PC-3 (cell line): ENCODE results near the gene SPATA20. TPM values are rescaled to one million over a fixed set of nuclear protein-coding genes. Genes with fewer than 3 reads are reported as not detected.

Experiments
- ATAC-seq: fragments of 200-7000 bp; cut with Tn5 transposase; 2 replicates; pipeline ENCODE4 v1.9.1; 2020; ENCODE audit warnings: mild to moderate bottlenecking, moderate library complexity
- Bru-seq: library from RNA; stranded (reverse); fragments of 400-500 nt; gene quantifications from one replicate; lab custom pipeline; 2021; lab: Mats Ljungman, UMichigan
- BruChase-seq, 2 experiments: library from RNA; stranded (reverse); fragments of 400-500 nt; gene quantifications; one replicate each; lab custom pipeline; 2021; lab: Mats Ljungman, UMichigan
- BruUV-seq: library from RNA; stranded (reverse); fragments of 400-500 nt; replicated peaks from 2 replicates; lab custom pipeline; 2021; lab: Mats Ljungman, UMichigan
- CTCF ChIA-PET: fragments of 300-600 bp; sonication (Branson Sonifier 250); formaldehyde crosslinking; loops from one replicate; lab custom pipeline; 2022; ENCODE audit warnings: antibody characterized with exemption; lab: Charles Lee
- POLR2A ChIA-PET: fragments of 300-600 bp; sonication (Branson Sonifier 250); formaldehyde crosslinking; loops from one replicate; lab custom pipeline; 2022; ENCODE audit warnings: antibody characterized with exemption; ENCODE audit not compliant: unreplicated experiment; lab: Charles Lee
- DNase-seq: peaks from one replicate; pipeline ENCODE4 v3.0.0-alpha.2; 2015
- H2AFZ ChIP-seq: fragments of 300-600 bp; sonication (generic); 2 replicates; pipeline ENCODE4 v1.6.0; 2016; ENCODE audit warnings: antibody characterized with exemption, low read length
- H3F3A ChIP-seq: fragments of 300-600 bp; sonication (generic); one replicate; pipeline ENCODE4 v1.6.0; 2017; ENCODE audit warnings: antibody characterized with exemption, low read length, control low read depth, mild to moderate bottlenecking; ENCODE audit not compliant: unreplicated experiment
- H3K27ac ChIP-seq: fragments of 300-600 bp; sonication (generic); 2 replicates; pipeline ENCODE4 v1.5.1; 2016; ENCODE audit warnings: mild to moderate bottlenecking, low read length
- H3K27me3 ChIP-seq: fragments of 300-600 bp; sonication (generic); 2 replicates; pipeline ENCODE4 v1.6.1; 2016; ENCODE audit warnings: low read length, mixed read lengths
- H3K36me3 ChIP-seq: fragments of 300-600 bp; sonication (generic); 2 replicates; pipeline ENCODE4 v1.6.1; 2016; ENCODE audit warnings: low read depth, mixed run types, low read length, mixed read lengths
- H3K4me1 ChIP-seq: fragments of 300-600 bp; sonication (generic); 2 replicates; pipeline ENCODE4 v1.5.1; 2016; ENCODE audit warnings: low read length; ENCODE audit not compliant: insufficient read depth
- H3K4me2 ChIP-seq: fragments of 300-600 bp; sonication (generic); 2 replicates; pipeline ENCODE4 v1.6.0; 2016; ENCODE audit warnings: low read length
- H3K4me3 ChIP-seq: fragments of 300-600 bp; sonication (generic); 2 replicates; pipeline ENCODE4 v1.5.1; 2016; ENCODE audit warnings: mild to moderate bottlenecking, low read length, mixed read lengths
- H3K79me2 ChIP-seq: fragments of 300-600 bp; sonication (generic); 2 replicates; pipeline ENCODE4 v1.6.1; 2017; ENCODE audit warnings: low read length, mixed read lengths
- H3K9ac ChIP-seq: fragments of 300-600 bp; sonication (generic); 2 replicates; pipeline ENCODE4 v1.6.0; 2016; ENCODE audit warnings: mild to moderate bottlenecking, low read length
- H3K9me2 ChIP-seq: fragments of 300-600 bp; sonication (generic); replicated peaks from 2 replicates; pipeline ENCODE4 v1.6.1; 2016; ENCODE audit warnings: mixed run types, low read length, mixed read lengths
- H3K9me3 ChIP-seq: fragments of 300-600 bp; sonication (generic); 2 replicates; pipeline ENCODE4 v1.6.1; 2016; ENCODE audit warnings: low read length, mixed read lengths
- H4K20me1 ChIP-seq: fragments of 300-600 bp; sonication (generic); 2 replicates; pipeline ENCODE4 v1.6.1; 2016; ENCODE audit warnings: low read length, mixed read lengths
- CTCF ChIP-seq: fragments of 300-600 bp; sonication (generic); conservative IDR thresholded peaks from 2 replicates; pipeline ENCODE4 v1.5.1; 2017; ENCODE audit warnings: antibody characterized with exemption, low read depth, mild to moderate bottlenecking, low read length
- EZH2 ChIP-seq: fragments of 300-600 bp; sonication (generic); IDR thresholded peaks from one replicate; pipeline ENCODE4 v1.6.1; 2017; ENCODE audit warnings: antibody characterized with exemption, mild to moderate bottlenecking, low read length; ENCODE audit not compliant: unreplicated experiment
- EZH2phosphoT487 ChIP-seq: fragments of 300-600 bp; sonication (generic); IDR thresholded peaks from 2 replicates; pipeline ENCODE4 v1.6.1; 2018; ENCODE audit warnings: mild to moderate bottlenecking, antibody characterized with exemption, low read length, borderline replicate concordance
- intact Hi-C: fragments of 100-400 bp; cut with micrococcal nuclease; formaldehyde crosslinking; loops from 2 replicates; pipeline ENCODE4 v1.9.0; 2023
- long read RNA-seq: library from polyadenylated mRNA; unstranded; transcript quantifications from one replicate; pipeline ENCODE4 v2.0.0, GENCODE V29; 2021; ENCODE audit not compliant: unreplicated experiment
- total RNA-seq: library from RNA; depleted of rRNA; stranded (reverse); fragments of >200 nt; gene quantifications from 2 replicates; pipeline ENCODE4 v1.2.3, GENCODE V29; 2014; rRNA removed

SPATA20 gene
- total RNA-seq (104 and 115 TPM in 2 replicates), Bru-seq, nascent RNA (percentile 78 among the genes with signal in this experiment), BruChase-seq, experiment 1, labeled RNA remaining after a 6-hour chase (percentile 89 among the genes with signal in this experiment), BruChase-seq, experiment 2, labeled RNA remaining after a 2-hour chase (percentile 81 among the genes with signal in this experiment)
- long read RNA-seq, transcript SPATA20-201 (17 exons, 2,719 nt): minor isoform, 55 of 392 reads
- long read RNA-seq, transcript SPATA20-202 (16 exons, 2,634 nt): minor isoform, 11 of 392 reads
- long read RNA-seq, transcript SPATA20-205 (17 exons, 2,734 nt): major isoform, 105 of 392 reads
- long read RNA-seq, partial matches to known transcripts: 107 of 392 reads
- long read RNA-seq, other reads (novel, unspliced or antisense): 114 of 392 reads

- Histone ChIP-seq H3F3A (no peaks in the 10 kb centered on the region), H3K4me1 (peaks cover 28% of the 10 kb centered on the region), H2AFZ (peak within 1 kb of the TSS; percentile 69), H3K9me3 (no peaks in the 10 kb centered on the region), H3K4me3 (peak within 1 kb of the TSS; percentile 72), H3K36me3 (peaks cover 8% of the 10 kb centered on the region), H4K20me1 (no peaks in the 10 kb centered on the region), H3K27ac (peak within 1 kb of the TSS; percentile 43), H3K9ac (peak within 1 kb of the TSS; percentile 88), H3K27me3 (no peaks in the 10 kb centered on the region), H3K4me2 (peak within 1 kb of the TSS; percentile 90), H3K9me2 (no peaks in the 10 kb centered on the region), H3K79me2 (peaks cover 13% of the 10 kb centered on the region)
- ChIA-PET POLR2A (interaction anchor here (1.0 kb wide), 1 partner anchor 148 kb away, joined by 17 read pairs; no protein-coding TSS in a partner anchor), CTCF (interaction anchor here (0.5 to 1.7 kb wide), 2 partner anchors 79 to 294 kb away, joined by 4 to 6 read pairs; no protein-coding TSS in a partner anchor)
- TF ChIP-seq EZH2 (no peak), CTCF (peak; percentile 99)
- no TSS peak for BruUV-seq
- intact Hi-C loops: loop anchor here (1.0 kb wide), 4 partner anchors 79 to 294 kb away; no protein-coding TSS in a partner anchor
- DNase-seq: peak; percentile 97
- ATAC-seq: peak; percentile 79
These were observed at the start of gene SPATA20 for GRCh38 chr17:50547035-50547735. TSS of gene SPATA20 (plus strand) at chr17:50547174. CDS start at chr17:50547209, 35 bp downstream.

- H3K9me2 ChIP-seq: no peaks in the 10 kb centered on the region
- POLR2A ChIA-PET: no interaction called here
- H3K9ac ChIP-seq: no peak overlapping the region
- H4K20me1 ChIP-seq: no peaks in the 10 kb centered on the region
- no peaks in the 10 kb centered on the region for H3K79me2 ChIP-seq
- no peak overlapping the region for H3K4me3 ChIP-seq
- no peak for TF ChIP-seq CTCF
- TF ChIP-seq EZH2: no peak
- no peak for TF ChIP-seq EZH2phosphoT487
- H3K36me3 ChIP-seq: no peaks in the 10 kb centered on the region
- BruUV-seq: no TSS peak
- H3K27ac ChIP-seq: no peak overlapping the region
- ATAC-seq: peak; percentile 91
- CTCF ChIA-PET: interaction anchor here (0.6 kb wide), 1 partner anchor 12 kb away, joined by 5 read pairs; no protein-coding TSS in a partner anchor
- peak overlapping the region; percentile 47 for H2AFZ ChIP-seq
- H3F3A ChIP-seq: no peaks in the 10 kb centered on the region
- intact Hi-C loops: no loop called here
- peak; percentile 65 for DNase-seq
- H3K4me1 ChIP-seq: peaks cover 8% of the 10 kb centered on the region
- H3K4me2 ChIP-seq: 0 out of 2 replicates have a peak overlapping the region, but pooled peaks have one; percentile 3
- H3K9me3 ChIP-seq: no peaks in the 10 kb centered on the region
- H3K27me3 ChIP-seq: no peaks in the 10 kb centered on the region
These were observed 48.7 kb upstream of the SPATA20 start for GRCh38 chr17:50498021-50498874.
